Trophoblast cell (in vitro differentiated cells and primary cell): Measurements from ENCODE around the gene SH3TC2.

Experiments
- DNase-seq, 2 donors: peaks; one replicate each; pipeline ENCODE4 v3.0.0-alpha.2; 2016
- H2AFZ ChIP-seq: 2 replicates; pipeline ENCODE4 v1.6.1; 2013; ENCODE audit warnings: low read length, moderate library complexity, mild to moderate bottlenecking; ENCODE audit not compliant: insufficient read depth, poor library complexity
- H2AK5ac ChIP-seq: 2 replicates; pipeline ENCODE4 v1.6.1; 2013; ENCODE audit warnings: mild to moderate bottlenecking, low read length
- H2BK120ac ChIP-seq: 2 replicates; pipeline ENCODE4 v1.6.1; 2013; ENCODE audit warnings: low read length, mild to moderate bottlenecking, moderate library complexity; ENCODE audit not compliant: insufficient read depth, poor library complexity
- H2BK12ac ChIP-seq: 2 replicates; pipeline ENCODE4 v1.6.1; 2013; ENCODE audit warnings: mild to moderate bottlenecking, low read length, moderate library complexity
- H2BK5ac ChIP-seq: 2 replicates; pipeline ENCODE4 v1.6.1; 2013; ENCODE audit warnings: low read length, low read depth, moderate library complexity, mild to moderate bottlenecking; ENCODE audit not compliant: poor library complexity
- H3K14ac ChIP-seq: 2 replicates; pipeline ENCODE4 v1.6.1; 2013; ENCODE audit warnings: mild to moderate bottlenecking, low read length
- H3K18ac ChIP-seq: 2 replicates; pipeline ENCODE4 v1.6.1; 2013; ENCODE audit warnings: mild to moderate bottlenecking, low read length
- H3K23ac ChIP-seq: 2 replicates; pipeline ENCODE4 v1.6.1; 2013; ENCODE audit warnings: low read length
- H3K27ac ChIP-seq: 2 replicates; pipeline ENCODE4 v1.5.1; 2013; ENCODE audit warnings: low read depth, mild to moderate bottlenecking, inconsistent platforms, low read length, moderate library complexity
- H3K27me3 ChIP-seq: 2 replicates; pipeline ENCODE4 v1.6.1; 2013; ENCODE audit warnings: inconsistent platforms, mild to moderate bottlenecking, low read length, moderate library complexity; ENCODE audit not compliant: insufficient read depth
- H3K36me3 ChIP-seq, 2 experiments: 1 replicate in 1 of 2; 2 replicates in 1 of 2; pipeline ENCODE4 v1.6.1; 2013; ENCODE audit warnings: low read length in 2 of 2, mild to moderate bottlenecking in 2 of 2, moderate library complexity in 1 of 2; ENCODE audit not compliant: insufficient read depth in 2 of 2, control insufficient read depth in 1 of 2
- H3K4ac ChIP-seq: 2 replicates; pipeline ENCODE4 v1.6.1; 2013; ENCODE audit warnings: low read depth, mild to moderate bottlenecking, low read length, moderate library complexity
- H3K4me1 ChIP-seq, 2 experiments: 1 replicate in 1 of 2; 2 replicates in 1 of 2; pipeline ENCODE4 v1.6.1; 2013; ENCODE audit warnings: low read length in 2 of 2, mild to moderate bottlenecking in 2 of 2, moderate library complexity in 1 of 2; ENCODE audit not compliant: insufficient read depth in 2 of 2, control insufficient read depth in 1 of 2
- H3K4me2 ChIP-seq: 2 replicates; pipeline ENCODE4 v1.6.1; 2013; ENCODE audit warnings: inconsistent platforms, mild to moderate bottlenecking, low read length, moderate library complexity
- H3K4me3 ChIP-seq: 2 replicates; pipeline ENCODE4 v1.5.1; 2013; ENCODE audit warnings: mild to moderate bottlenecking, low read depth, low read length, inconsistent platforms
- H3K79me1 ChIP-seq: one replicate; pipeline ENCODE4 v1.6.1; 2013; ENCODE audit warnings: low read length
- H3K79me2 ChIP-seq: 2 replicates; pipeline ENCODE4 v1.6.1; 2013; ENCODE audit warnings: low read length, mild to moderate bottlenecking; ENCODE audit not compliant: control insufficient read depth, insufficient read depth, poor library complexity
- H3K9ac ChIP-seq: 2 replicates; pipeline ENCODE4 v1.6.1; 2013; ENCODE audit warnings: mild to moderate bottlenecking, low read length
- H3K9me3 ChIP-seq: 2 replicates; pipeline ENCODE4 v1.6.1; 2013; ENCODE audit warnings: low read depth, mild to moderate bottlenecking, control low read depth, inconsistent platforms, low read length; ENCODE audit not compliant: insufficient read depth
- H4K12ac ChIP-seq: 2 replicates; pipeline ENCODE4 v1.6.1; 2013; ENCODE audit warnings: low read depth, mild to moderate bottlenecking, low read length, moderate library complexity
- H4K8ac ChIP-seq: 2 replicates; pipeline ENCODE4 v1.6.1; 2013; ENCODE audit warnings: low read depth, mild to moderate bottlenecking, low read length, moderate library complexity
- H4K91ac ChIP-seq: one replicate; pipeline ENCODE4 v1.6.1; 2013; ENCODE audit warnings: low read depth, mild to moderate bottlenecking, low read length, moderate library complexity
- WGBS: extraction: QIAGEN DNeasy Blood & Tissue Kit; methylation state at CpG from one replicate; pipeline ENCODE4 v1.1.7; 2013; ENCODE audit warnings: missing lambda C conversion rate; ENCODE audit not compliant: insufficient read length, insufficient coverage; ENCODE audit errors: extremely low coverage; 5-methylcytosine and 5-hydroxymethylcytosine counted together

The SH3TC2 gene

DNA sequence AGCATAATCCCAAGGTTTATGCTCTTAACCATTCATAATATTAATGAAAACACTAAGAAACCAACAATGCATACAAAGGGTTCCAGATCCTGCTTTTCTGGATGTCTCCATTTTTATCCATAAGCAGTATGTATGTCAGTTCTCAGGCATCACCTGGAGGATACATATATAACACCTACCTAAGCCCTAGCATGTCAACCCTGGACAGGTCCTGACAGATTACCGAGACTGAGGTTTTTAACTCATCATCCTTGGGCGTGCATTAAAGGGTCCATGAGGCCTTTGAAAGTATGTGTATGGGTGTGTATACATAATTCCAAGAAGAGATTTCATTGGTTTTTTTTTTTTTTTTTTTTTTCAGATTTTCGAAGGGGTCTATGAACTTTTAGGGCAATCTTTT is 70.6 kb downstream of the SH3TC2 start:
- Histone ChIP-seq H4K8ac (no peak overlapping the region), H2BK120ac (no peak overlapping the region), H2AFZ (no peak overlapping the region), H3K23ac (no peak overlapping the region), H4K12ac (no peak overlapping the region), H3K18ac (no peak overlapping the region), H3K4me1 (no peaks in the 10 kb centered on the region), H3K9ac (no peak overlapping the region), H2BK5ac (no peak overlapping the region), H3K14ac (no peak overlapping the region), H3K4ac (no peak overlapping the region), H2BK12ac (no peak overlapping the region), H2AK5ac (no peak overlapping the region), H3K4me2 (no peak overlapping the region), H3K4me3 (no peak overlapping the region), H4K91ac (no peak overlapping the region), H3K27ac (no peak overlapping the region), H3K9me3 (no peaks in the 10 kb centered on the region), H3K79me2 (no peaks in the 10 kb centered on the region), H3K36me3 (no peaks in the 10 kb centered on the region), H3K79me1 (no peaks in the 10 kb centered on the region), H3K27me3 (no peaks in the 10 kb centered on the region)
- no peak for DNase-seq
- no CpG with 5 or more reads among the region's 3 CpGs for WGBS

DNA sequence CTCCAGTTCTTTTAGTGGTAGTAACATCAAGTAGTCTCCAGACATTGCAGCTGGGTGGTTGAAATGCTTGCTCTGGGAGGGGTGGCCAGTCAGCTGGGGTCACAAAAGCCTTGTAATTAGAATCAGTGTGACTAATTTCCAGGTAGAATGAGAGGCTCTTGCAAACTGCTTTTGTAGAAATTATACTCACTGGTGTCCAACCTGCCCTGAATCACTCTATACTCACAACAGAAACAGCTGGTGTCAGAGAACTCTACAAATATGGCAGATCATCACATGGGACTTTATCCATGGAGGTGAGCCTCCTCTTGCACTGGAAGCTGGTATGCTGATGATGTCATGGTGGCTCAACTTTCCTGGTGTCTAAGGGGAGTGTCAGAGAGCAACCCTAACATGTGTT is 71.3 kb downstream of the SH3TC2 start:
- Histone ChIP-seq H3K4ac (no peak overlapping the region), H2BK120ac (no peak overlapping the region), H2BK12ac (no peak overlapping the region), H4K12ac (no peak overlapping the region), H2AFZ (no peak overlapping the region), H3K79me1 (no peaks in the 10 kb centered on the region), H4K91ac (no peak overlapping the region), H3K36me3 (no peaks in the 10 kb centered on the region), H3K27me3 (no peaks in the 10 kb centered on the region), H4K8ac (no peak overlapping the region), H3K14ac (no peak overlapping the region), H3K23ac (no peak overlapping the region), H3K9ac (no peak overlapping the region), H2AK5ac (no peak overlapping the region), H3K18ac (no peak overlapping the region), H3K9me3 (no peaks in the 10 kb centered on the region), H3K4me1 (no peaks in the 10 kb centered on the region), H3K79me2 (no peaks in the 10 kb centered on the region), H3K4me3 (no peak overlapping the region), H3K4me2 (no peak overlapping the region), H2BK5ac (no peak overlapping the region), H3K27ac (no peak overlapping the region)
- DNase-seq = no peak

DNA sequence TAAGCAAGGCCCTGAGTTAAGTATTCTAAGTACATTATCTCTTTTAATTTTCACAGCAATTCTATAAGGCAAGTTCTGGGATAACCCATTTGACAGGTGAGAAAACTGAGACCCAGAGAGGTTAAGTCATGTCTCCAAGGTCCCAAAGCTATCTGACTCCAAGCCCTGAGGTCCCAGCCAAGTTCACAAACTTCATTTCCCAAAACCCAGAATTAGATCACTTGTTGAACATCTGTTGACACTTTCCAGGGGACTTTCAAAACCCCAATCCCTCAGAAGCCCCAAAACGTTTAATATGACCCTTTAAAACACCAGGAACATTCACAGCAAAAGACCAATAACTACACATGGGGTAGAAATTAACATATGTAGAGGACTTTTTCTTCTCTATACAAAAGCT is 72.0 kb downstream of the SH3TC2 start:
- no peak overlapping the region for H3K27ac ChIP-seq
- H3K9me3 ChIP-seq = no peaks in the 10 kb centered on the region
- H3K4me2 ChIP-seq = no peak overlapping the region
- H2BK12ac ChIP-seq = no peak overlapping the region
- no peaks in the 10 kb centered on the region for H3K4me1 ChIP-seq
- no peak overlapping the region for H4K8ac ChIP-seq
- no CpG with 5 or more reads among the region's 1 CpG for WGBS
- H3K14ac ChIP-seq = no peak overlapping the region
- no peak for DNase-seq
- no peaks in the 10 kb centered on the region for H3K79me2 ChIP-seq
- H3K4ac ChIP-seq = no peak overlapping the region
- H2BK120ac ChIP-seq = no peak overlapping the region
- H3K4me3 ChIP-seq = no peak overlapping the region
- H3K79me1 ChIP-seq = no peaks in the 10 kb centered on the region
- no peak overlapping the region for H3K23ac ChIP-seq
- no peaks in the 10 kb centered on the region for H3K27me3 ChIP-seq
- H4K91ac ChIP-seq = no peak overlapping the region
- H2BK5ac ChIP-seq = no peak overlapping the region
- H3K18ac ChIP-seq = no peak overlapping the region
- no peak overlapping the region for H2AFZ ChIP-seq
- H3K36me3 ChIP-seq = no peaks in the 10 kb centered on the region
- no peak overlapping the region for H4K12ac ChIP-seq
- no peak overlapping the region for H3K9ac ChIP-seq
- no peak overlapping the region for H2AK5ac ChIP-seq

DNA sequence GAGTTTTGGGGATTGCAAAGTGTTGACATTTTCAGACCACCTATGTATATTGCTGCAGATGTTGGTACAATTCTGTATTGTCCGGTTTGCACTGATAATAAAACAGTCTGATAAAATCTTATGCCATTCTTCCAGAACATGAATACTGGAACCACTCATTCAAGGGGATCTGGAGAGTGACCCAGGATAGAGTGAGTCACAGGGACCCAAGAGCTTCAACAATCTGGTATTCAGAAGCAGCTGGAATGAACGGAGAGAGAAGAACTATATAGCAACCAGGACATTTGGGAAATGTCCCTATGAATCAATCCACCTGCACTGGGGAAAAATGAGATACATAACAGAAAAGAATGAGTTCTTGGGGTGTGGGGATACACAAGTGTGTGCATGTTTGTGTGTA is 73.3 kb downstream of the SH3TC2 start:
- H3K4me1 ChIP-seq = peaks cover 0 to 2% of the 10 kb centered on the region in 2 experiments
- no peaks in the 10 kb centered on the region for H3K36me3 ChIP-seq
- H3K27me3 ChIP-seq = no peaks in the 10 kb centered on the region
- WGBS = no CpG with 5 or more reads among the region's 2 CpGs
- no peak overlapping the region for H4K91ac ChIP-seq
- H3K18ac ChIP-seq = no peak overlapping the region
- H3K79me1 ChIP-seq = no peaks in the 10 kb centered on the region
- H2BK5ac ChIP-seq = no peak overlapping the region
- H3K27ac ChIP-seq = no peak overlapping the region
- no peak overlapping the region for H2BK120ac ChIP-seq
- H3K9ac ChIP-seq = no peak overlapping the region
- no peak overlapping the region for H2AK5ac ChIP-seq
- H4K12ac ChIP-seq = no peak overlapping the region
- H3K4me3 ChIP-seq = no peak overlapping the region
- no peak overlapping the region for H2AFZ ChIP-seq
- no peak overlapping the region for H2BK12ac ChIP-seq
- no peak overlapping the region for H3K4me2 ChIP-seq
- H3K4ac ChIP-seq = no peak overlapping the region
- no peaks in the 10 kb centered on the region for H3K79me2 ChIP-seq
- H3K23ac ChIP-seq = no peak overlapping the region
- H3K14ac ChIP-seq = no peak overlapping the region
- no peaks in the 10 kb centered on the region for H3K9me3 ChIP-seq
- DNase-seq = no peak
- H4K8ac ChIP-seq = no peak overlapping the region

DNA sequence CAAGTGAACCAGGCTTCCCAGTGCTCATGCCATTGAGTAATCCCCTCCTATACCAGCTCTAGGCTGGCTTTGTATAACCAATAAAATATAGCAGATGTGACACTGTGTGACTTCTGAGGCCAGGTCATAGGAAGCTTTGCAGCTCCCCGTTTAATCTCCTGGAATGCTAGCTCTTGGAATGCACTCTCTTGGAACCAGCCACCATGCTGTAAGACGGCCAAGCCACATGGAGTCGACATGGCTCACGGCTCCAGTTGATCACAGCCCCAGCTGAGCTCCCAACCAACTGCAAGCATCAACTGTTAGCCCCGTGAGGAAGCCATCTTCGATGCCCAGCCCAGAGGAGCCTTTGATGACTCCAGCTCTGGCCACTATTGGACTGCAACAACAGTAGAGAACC is 74.5 kb downstream of the SH3TC2 start:
- no peak overlapping the region for H2AK5ac ChIP-seq
- H2AFZ ChIP-seq = no peak overlapping the region
- H3K4me1 ChIP-seq = peaks cover 0 to 3% of the 10 kb centered on the region in 2 experiments
- H3K4me2 ChIP-seq = no peak overlapping the region
- H3K4ac ChIP-seq = no peak overlapping the region
- no peak overlapping the region for H3K9ac ChIP-seq
- no peak for DNase-seq
- H3K79me2 ChIP-seq = no peaks in the 10 kb centered on the region
- no peak overlapping the region for H2BK120ac ChIP-seq
- no peak overlapping the region for H2BK12ac ChIP-seq
- H3K4me3 ChIP-seq = no peak overlapping the region
- no peak overlapping the region for H3K18ac ChIP-seq
- H2BK5ac ChIP-seq = no peak overlapping the region
- no peak overlapping the region for H4K12ac ChIP-seq
- H3K27me3 ChIP-seq = no peaks in the 10 kb centered on the region
- H3K79me1 ChIP-seq = no peaks in the 10 kb centered on the region
- no peak overlapping the region for H3K27ac ChIP-seq
- no peak overlapping the region for H3K23ac ChIP-seq
- no peak overlapping the region for H4K91ac ChIP-seq
- H3K14ac ChIP-seq = no peak overlapping the region
- no CpG with 5 or more reads among the region's 6 CpGs for WGBS
- H3K9me3 ChIP-seq = no peaks in the 10 kb centered on the region
- no peak overlapping the region for H4K8ac ChIP-seq
- H3K36me3 ChIP-seq = no peaks in the 10 kb centered on the region
